Transverse colon (tissue), 4 donors: ENCODE measurements around the gene PBX1. TPM values are rescaled to one million over a fixed set of nuclear protein-coding genes. Genes with fewer than 3 reads are reported as not detected.

Experiments used
- DNase-seq: peaks from one replicate; pipeline ENCODE4 v3.0.0-alpha.2; 2019
- H3K27ac ChIP-seq, 4 donors: fragments of 200-600 bp; sonication (generic); 2 replicates each; pipeline ENCODE4 v1.5.1; 2016 to 2018; ENCODE audit warnings: inconsistent platforms in 4 of 4
- H3K27me3 ChIP-seq: fragments of 200-600 bp; sonication (generic); 2 replicates; pipeline ENCODE4 v1.5.1; 2017; ENCODE audit warnings: inconsistent platforms
- H3K36me3 ChIP-seq, 4 donors: fragments of 200-600 bp; sonication (generic); 2 replicates each; pipeline ENCODE4 v1.5.1; 2017 to 2019; ENCODE audit warnings: inconsistent platforms in 4 of 4
- H3K4me1 ChIP-seq, 4 donors: fragments of 200-600 bp; sonication (generic); 2 replicates each; pipeline ENCODE4 v1.5.1; 2017 to 2020; ENCODE audit warnings: inconsistent platforms in 4 of 4
- H3K4me3 ChIP-seq, 4 donors: fragments of 200-600 bp; sonication (generic); 1 replicate in 1 of 4; 2 replicates in 3 of 4; pipeline versions ENCODE4 v1.5.1 to v1.6.1; 2017 to 2019; ENCODE audit warnings: inconsistent platforms in 4 of 4
- H3K9me3 ChIP-seq, 2 donors: fragments of 200-600 bp; sonication (generic); 2 replicates each; pipeline ENCODE4 v1.5.1; 2017 to 2019; ENCODE audit warnings: inconsistent platforms in 2 of 2
- EP300 ChIP-seq: sonication (generic); formaldehyde crosslinking; IDR thresholded peaks from one replicate; pipeline ENCODE4 v1.6.1; 2017; ENCODE audit warnings: antibody characterized with exemption, low read depth
- POLR2A ChIP-seq: fragments of 450-650 bp; IDR thresholded peaks from one replicate; pipeline ENCODE4 v1.6.1; 2016; ENCODE audit warnings: antibody characterized with exemption, mild to moderate bottlenecking, moderate library complexity
- POLR2AphosphoS5 ChIP-seq, 3 donors: sonication (generic); formaldehyde crosslinking; IDR thresholded peaks; one replicate each; pipeline ENCODE4 v1.6.1; 2016; ENCODE audit warnings: antibody characterized with exemption in 3 of 3
- WGBS, 2 donors: methylation state at CpG; one replicate each; pipeline ENCODE4 v1.1.5; 2018; ENCODE audit warnings: low coverage in 1 of 2; 5-methylcytosine and 5-hydroxymethylcytosine counted together
- in situ Hi-C, 4 donors: fragments of 200-750 bp; cut with MboI; loops; one replicate each; pipeline versions ENCODE4 v1.15.0 to v1.15.1; 2017; ENCODE audit warnings: low sequenced_read_pairs in 3 of 4, low pct_ligation_motif_present in 1 of 4, low pct_unique_long_range_greater_than_20kb in 1 of 4
- intact Hi-C: fragments of 100-400 bp; cut with DNase I; formaldehyde crosslinking; loops from one replicate; pipeline ENCODE4 v1.15.1; 2023; ENCODE audit warnings: low total_unique reads
- total RNA-seq, 4 donors: library from RNA; depleted of rRNA; stranded (reverse); fragments of >200 nt; gene quantifications; one replicate each; pipeline ENCODE4 v1.1.0, GENCODE V29; 2016
- TF ChIP-seq, protein P1 (sequence below), 5 experiments: fragments of 200-600 bp in 3 of 5; fragments of 450-650 bp in 2 of 5; sonication (generic) in 3 of 5; IDR thresholded peaks; 1 replicate in 2 of 5; 2 replicates in 3 of 5; pipeline ENCODE4 v1.5.1; 2016 to 2017; ENCODE audit warnings: antibody characterized with exemption in 5 of 5, inconsistent platforms in 3 of 5, mild to moderate bottlenecking in 2 of 5, moderate library complexity in 1 of 5

Gene PBX1
- total RNA-seq, 4 donors from 2014 or later: 46.8 to 77.2 (median 50.7) TPM

DNA sequence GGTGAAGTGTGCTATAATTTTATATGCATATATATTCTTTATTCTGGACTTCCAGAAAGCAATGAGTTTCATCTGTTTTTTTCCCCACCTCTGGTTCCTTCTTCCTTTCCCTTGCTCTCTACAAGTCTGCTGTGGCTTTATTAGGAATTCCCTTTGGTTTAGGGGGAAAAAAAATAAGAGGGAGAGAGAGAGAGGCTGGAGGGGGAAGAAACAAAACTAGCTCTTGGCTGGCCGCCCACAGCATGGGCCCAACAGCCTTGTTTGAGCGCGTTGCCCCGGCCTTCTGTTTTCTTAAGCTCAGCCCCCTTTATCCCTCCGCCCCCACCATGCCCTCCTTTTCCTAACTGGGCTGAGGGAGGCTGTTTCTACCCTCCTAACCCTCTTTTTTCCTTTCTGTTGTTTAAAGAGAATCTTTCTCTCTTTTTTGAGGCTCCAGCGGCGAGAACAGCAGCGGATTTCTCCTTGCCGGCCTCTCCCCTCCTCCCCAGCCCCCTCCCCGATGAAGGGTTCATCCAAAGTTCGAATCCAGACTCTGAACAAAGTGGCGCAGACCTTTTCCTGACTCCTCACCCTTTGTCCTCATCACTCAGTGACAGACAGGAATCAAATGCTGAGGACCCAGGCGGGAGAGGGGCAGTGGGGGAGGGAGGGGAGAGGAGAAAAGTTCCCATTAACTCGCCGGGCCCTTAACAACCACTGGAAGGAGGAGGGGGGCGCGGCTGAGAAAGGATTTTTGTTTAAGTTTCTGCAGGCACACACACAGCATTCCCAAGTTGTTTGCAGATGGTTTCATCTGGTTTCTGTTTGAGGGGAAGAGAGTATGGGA lies 29.7 kb downstream of the PBX1 start:
- intact Hi-C loops: no loop called here
- 36 to 40% methylated on average over 13 to 17 of the region's 17 CpGs for WGBS, 2 donors
- H3K36me3 ChIP-seq: no peaks in the 10 kb centered on the region
- peak; percentile 59 for DNase-seq
- TF ChIP-seq EP300 (no peak), POLR2A (no peak), POLR2AphosphoS5 (IDR thresholded peaks at IDR 0.05) (no peak)
- TF ChIP-seq, protein P1, sequence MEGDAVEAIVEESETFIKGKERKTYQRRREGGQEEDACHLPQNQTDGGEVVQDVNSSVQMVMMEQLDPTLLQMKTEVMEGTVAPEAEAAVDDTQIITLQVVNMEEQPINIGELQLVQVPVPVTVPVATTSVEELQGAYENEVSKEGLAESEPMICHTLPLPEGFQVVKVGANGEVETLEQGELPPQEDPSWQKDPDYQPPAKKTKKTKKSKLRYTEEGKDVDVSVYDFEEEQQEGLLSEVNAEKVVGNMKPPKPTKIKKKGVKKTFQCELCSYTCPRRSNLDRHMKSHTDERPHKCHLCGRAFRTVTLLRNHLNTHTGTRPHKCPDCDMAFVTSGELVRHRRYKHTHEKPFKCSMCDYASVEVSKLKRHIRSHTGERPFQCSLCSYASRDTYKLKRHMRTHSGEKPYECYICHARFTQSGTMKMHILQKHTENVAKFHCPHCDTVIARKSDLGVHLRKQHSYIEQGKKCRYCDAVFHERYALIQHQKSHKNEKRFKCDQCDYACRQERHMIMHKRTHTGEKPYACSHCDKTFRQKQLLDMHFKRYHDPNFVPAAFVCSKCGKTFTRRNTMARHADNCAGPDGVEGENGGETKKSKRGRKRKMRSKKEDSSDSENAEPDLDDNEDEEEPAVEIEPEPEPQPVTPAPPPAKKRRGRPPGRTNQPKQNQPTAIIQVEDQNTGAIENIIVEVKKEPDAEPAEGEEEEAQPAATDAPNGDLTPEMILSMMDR (IDR thresholded peaks at IDR 0.05): no peak
- H3K4me3 ChIP-seq: peak overlapping the region in 3 of 4 donors; percentile 10 to 32 (median 11)
- in situ Hi-C loops: no loop called here
- no peaks in the 10 kb centered on the region for H3K27me3 ChIP-seq
- no peaks in the 10 kb centered on the region for H3K9me3 ChIP-seq
- peaks cover 23 to 65% (median 30%) of the 10 kb centered on the region in 4 donors for H3K4me1 ChIP-seq
- H3K27ac ChIP-seq: peak overlapping the region; percentile 71 to 88 (median 79)

DNA sequence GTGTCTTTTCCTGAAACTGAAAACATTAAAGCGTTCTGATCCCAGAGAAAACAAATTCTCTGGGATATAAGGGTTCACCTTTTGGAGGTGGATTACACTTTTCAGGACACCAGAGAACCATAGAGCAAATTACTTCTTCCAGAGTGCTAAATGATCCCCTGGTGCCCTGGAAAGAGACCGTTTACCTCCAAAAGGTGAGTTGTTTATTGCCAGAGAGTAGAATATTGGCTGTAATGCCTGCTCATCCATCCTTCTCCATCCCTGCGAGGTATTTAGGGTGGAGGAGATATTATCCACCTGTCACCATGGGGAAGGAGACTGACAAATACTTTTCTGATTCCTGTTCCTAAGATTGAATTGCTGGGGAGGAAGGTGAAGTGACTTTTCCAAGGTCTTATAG lies 30.4 kb downstream of the PBX1 start:
- no peak for DNase-seq
- Histone ChIP-seq H3K27ac (peak overlapping the region; percentile 71 to 88 (median 79)), H3K27me3 (no peaks in the 10 kb centered on the region), H3K9me3 (no peaks in the 10 kb centered on the region), H3K4me1 (peaks cover 22 to 62% (median 30%) of the 10 kb centered on the region in 4 donors), H3K36me3 (no peaks in the 10 kb centered on the region), H3K4me3 (peak overlapping the region in 1 of 4 donors; percentile 32)
- intact Hi-C loops: no loop called here
- 41 to 42% methylated on average over 3 of the region's 3 CpGs for WGBS, 2 donors
- TF ChIP-seq POLR2A: no peak
- TF ChIP-seq, protein P1 (IDR thresholded peaks at IDR 0.05): no peak
- TF ChIP-seq EP300: no peak
- TF ChIP-seq POLR2AphosphoS5 (IDR thresholded peaks at IDR 0.05): no peak
- in situ Hi-C loops: no loop called here

DNA sequence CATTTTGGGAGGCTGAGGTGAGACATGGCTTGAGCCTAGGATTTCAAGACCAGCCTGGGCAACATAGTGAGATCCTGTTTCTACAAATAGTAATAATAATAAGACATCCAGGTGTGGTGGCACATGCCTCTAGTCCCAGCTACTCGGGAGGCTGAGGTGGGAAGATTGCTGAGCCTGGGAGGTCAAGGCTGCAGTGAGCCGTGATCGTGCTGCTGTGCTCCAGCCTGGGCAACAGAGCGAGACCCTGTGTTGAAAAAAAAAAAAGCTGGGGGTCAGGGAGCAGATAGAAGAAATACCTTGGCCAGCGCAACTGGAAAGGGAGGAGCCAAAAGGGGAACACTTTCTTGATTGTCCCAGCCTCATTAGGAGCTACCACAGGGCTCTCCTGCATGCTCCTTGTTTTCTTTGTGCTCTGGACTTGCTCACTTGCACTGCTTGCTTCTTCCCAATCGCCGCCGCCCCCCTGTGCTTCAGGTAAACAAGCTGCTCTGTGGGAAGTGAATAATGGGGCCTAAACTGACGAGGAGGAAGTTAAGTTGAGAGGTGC lies 31.1 kb downstream of the PBX1 start:
- WGBS, 2 donors: 40 to 60% methylated on average over 1 to 9 of the region's 9 CpGs
- Histone ChIP-seq H3K36me3 (no peaks in the 10 kb centered on the region), H3K27ac (peak overlapping the region; percentile 71 to 88 (median 79)), H3K27me3 (no peaks in the 10 kb centered on the region), H3K4me3 (no peak overlapping the region), H3K9me3 (no peaks in the 10 kb centered on the region), H3K4me1 (peaks cover 19 to 59% (median 30%) of the 10 kb centered on the region in 4 donors)
- in situ Hi-C loops (no loop called here), intact Hi-C loops (no loop called here)
- TF ChIP-seq POLR2AphosphoS5 (IDR thresholded peaks at IDR 0.05) (no peak), POLR2A (no peak), EP300 (no peak)
- TF ChIP-seq, protein P1 (IDR thresholded peaks at IDR 0.05): no peak
- no peak for DNase-seq

DNA sequence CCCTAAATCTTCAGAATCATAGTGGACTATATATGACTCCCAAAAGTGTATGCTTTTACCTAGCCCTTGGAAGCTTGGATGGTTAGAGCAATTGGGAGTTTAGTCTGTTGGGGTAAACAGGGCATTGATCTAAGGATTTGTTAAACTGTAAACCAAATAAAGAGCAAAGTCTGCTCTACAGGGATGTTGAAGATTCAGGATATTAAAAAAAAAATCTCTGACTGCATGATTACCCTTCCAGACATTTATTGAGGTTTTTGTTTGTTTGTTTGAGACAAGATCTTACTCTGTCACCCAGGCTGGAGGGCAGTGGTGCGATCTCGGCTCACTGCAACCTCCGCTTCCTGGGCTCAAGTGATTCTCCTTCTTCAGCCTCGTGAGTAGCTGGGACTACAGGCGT lies 31.6 kb downstream of the PBX1 start:
- DNase-seq: no peak
- intact Hi-C loops (no loop called here), in situ Hi-C loops (no loop called here)
- no peaks in the 10 kb centered on the region for H3K27me3 ChIP-seq
- 51 to 54% methylated on average over 5 of the region's 5 CpGs for WGBS, 2 donors
- TF ChIP-seq POLR2A (no peak), EP300 (no peak), POLR2AphosphoS5 (IDR thresholded peaks at IDR 0.05) (no peak)
- TF ChIP-seq, protein P1 (IDR thresholded peaks at IDR 0.05): no peak
- H3K9me3 ChIP-seq: no peaks in the 10 kb centered on the region
- H3K4me3 ChIP-seq: no peak overlapping the region
- peaks cover 19 to 59% (median 30%) of the 10 kb centered on the region in 4 donors for H3K4me1 ChIP-seq
- no peaks in the 10 kb centered on the region for H3K36me3 ChIP-seq
- peak overlapping the region; percentile 71 to 88 (median 79) for H3K27ac ChIP-seq
